ENCODE data around the gene NFASC. TPM values are rescaled to one million over a fixed set of nuclear protein-coding genes. Genes with fewer than 3 reads are reported as not detected.

Gene NFASC
- total and polyA plus RNA-seq, 9 of the 15 experiments (the other 6 are each of a cell fraction or from before 2014, with no cell fraction given) = 0.03 to 0.16 (median 0.06) TPM; not detected in 6

DNA sequence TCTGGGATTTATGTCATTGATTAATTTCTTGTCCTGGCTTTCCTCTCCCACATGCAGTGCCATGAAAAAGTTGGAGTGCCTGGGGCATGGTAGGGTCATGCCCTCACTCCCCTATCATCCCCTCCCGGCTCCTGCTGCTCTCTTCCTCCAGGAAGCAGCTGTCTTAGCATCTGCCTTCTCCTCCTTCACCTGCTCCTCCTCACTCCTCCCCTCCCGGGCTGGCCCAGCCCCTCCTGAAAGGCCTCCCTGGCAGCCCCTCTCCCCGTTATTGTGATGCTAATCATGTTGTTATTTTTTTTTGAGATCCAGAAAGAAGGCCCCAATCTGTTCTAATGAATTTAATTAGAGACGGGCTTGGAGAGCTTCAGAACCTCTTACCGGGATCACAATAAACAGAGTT, 36.3 kb upstream of the NFASC start:
- no peak overlapping the region for H2AFZ ChIP-seq (ENCODE audit: low read depth, low read length)
- in situ Hi-C loops (cut with MboI) = no loop called here
- H4K20me1 ChIP-seq (replicated peaks; ENCODE audit: control insufficient read depth, insufficient read depth, low read length) = peaks cover 12% of the 10 kb centered on the region
- no TSS peak for BruUV-seq (replicated peaks)
- peaks cover 9 to 13% of the 10 kb centered on the region in 2 experiments; a peak in 4 of 5 replicates for H3K27me3 ChIP-seq (ENCODE audit: control insufficient read depth in 2 of 2, insufficient read depth in 2 of 2, low read length in 2 of 2)
- no peak for TF ChIP-seq JUN (IDR thresholded peaks at IDR 0.05; ENCODE audit: borderline replicate concordance, low read depth, low read length)
- TF ChIP-seq JUN (CRISPR knock-in tag; IDR thresholded peaks at IDR 0.05; ENCODE audit: borderline replicate concordance) = no peak
- no peak for TF ChIP-seq ZNF431 (CRISPR knock-in tag; IDR thresholded peaks at IDR 0.05)
- no peak for TF ChIP-seq RBM15 (IDR thresholded peaks at IDR 0.05; ENCODE audit: insufficient read depth, low read length)
- no peak for TF ChIP-seq SMARCA4 (IDR thresholded peaks at IDR 0.05)
- no peak for TF ChIP-seq HIVEP1 (CRISPR knock-in tag; IDR thresholded peaks at IDR 0.05)
- TF ChIP-seq, protein P1, sequence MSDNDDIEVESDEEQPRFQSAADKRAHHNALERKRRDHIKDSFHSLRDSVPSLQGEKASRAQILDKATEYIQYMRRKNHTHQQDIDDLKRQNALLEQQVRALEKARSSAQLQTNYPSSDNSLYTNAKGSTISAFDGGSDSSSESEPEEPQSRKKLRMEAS (CRISPR knock-in tag; IDR thresholded peaks at IDR 0.05) = no peak
- TF ChIP-seq TCF7L2 (IDR thresholded peaks at IDR 0.05; ENCODE audit: low read depth, low read length) = no peak
- no peak for TF ChIP-seq POLR2AphosphoS2 (IDR thresholded peaks at IDR 0.05; ENCODE audit: low read length)
- FAIRE-seq = no peak
- no peak overlapping the region for H3K4me3 ChIP-seq
- H3K9me3 ChIP-seq (replicated peaks; ENCODE audit: control insufficient read depth, insufficient read depth, low read depth, low read length) = no peaks in the 10 kb centered on the region
- no peaks in the 10 kb centered on the region for H3K9me1 ChIP-seq (ENCODE audit: control insufficient read depth, insufficient read depth, low read length)
- ATAC-seq = no peak
- H3K4me2 ChIP-seq (ENCODE audit: insufficient read depth, low read length) = no peak overlapping the region
- ChIA-PET POLR2A (interaction anchor here (0.5 to 1.4 kb wide), 4 partner anchors 11 to 422 kb away, joined by 3 to 5 read pairs (median 3); no protein-coding TSS in a partner anchor), CTCF (ENCODE audit: low intra/inter-chr PET ratio) (interaction anchor here (0.6 kb wide), 1 partner anchor 1252 kb away, joined by 5 read pairs; no protein-coding TSS in a partner anchor)
- 0% methylated on average over 5 of the region's 5 CpGs for WGBS (ENCODE audit: insufficient coverage, low coverage, missing lambda C conversion rate)
- intact Hi-C loops (cut with micrococcal nuclease) = no loop called here
- no peak overlapping the region for H3K9ac ChIP-seq (ENCODE audit: insufficient read depth in 1 of 2, low read depth in 2 of 2, low read length in 2 of 2)
- DNase-seq (ENCODE audit: extremely low read depth in 1 of 4, low spot score in 3 of 4) = no peak
- H3K4me1 ChIP-seq (replicated peaks in 1 of 2; ENCODE audit: control insufficient read depth in 2 of 2, insufficient read depth in 2 of 2, low read length in 2 of 2) = no peaks in the 10 kb centered on the region
- H3K79me2 ChIP-seq (ENCODE audit: control insufficient read depth, insufficient read depth, low read length) = no peaks in the 10 kb centered on the region
- no peak overlapping the region for H3K27ac ChIP-seq (ENCODE audit: extremely low read depth, low read depth, low read length)
- no peaks in the 10 kb centered on the region for H3K36me3 ChIP-seq (ENCODE audit: control insufficient read depth, insufficient read depth, low read length)

Data from K562 (cell line).